Measurements from ENCODE around the gene MACROD2.
A peak's percentile ranks its signal among the peaks of the same experiment; 100 is the strongest.

Gene MACROD2

GRCh38 chr20:15642676-15643075 lies 1647.4 kb downstream of the MACROD2 start:
- DNase-seq = no peak
- intact Hi-C loops (cut with DNase I) = no loop called here

GRCh38 chr20:15643713-15644112 lies 1648.4 kb downstream of the MACROD2 start:
- DNase-seq = no peak
- intact Hi-C loops (cut with DNase I) = no loop called here

- intact Hi-C loops (cut with DNase I) = no loop called here
- no peak for DNase-seq
Measured at GRCh38 chr20:15645816-15646215, 1650.5 kb downstream of the MACROD2 start.

- DNase-seq = no peak
- intact Hi-C loops (cut with DNase I) = no loop called here
Measured at GRCh38 chr20:15653396-15654207, 1658.3 kb downstream of the MACROD2 start.

- DNase-seq = peak in 27 of 42 donors; percentile 10 to 80 (median 40)
- intact Hi-C loops (cut with DNase I) = no loop called here
Measured at GRCh38 chr20:15654208-15654649, 1658.9 kb downstream of the MACROD2 start.

- intact Hi-C loops (cut with DNase I) = no loop called here
- no peak for DNase-seq
Measured at GRCh38 chr20:15655295-15655874, 1660.1 kb downstream of the MACROD2 start.

- DNase-seq = no peak
- intact Hi-C loops (cut with DNase I) = no loop called here
Measured at GRCh38 chr20:15656124-15656523, 1660.8 kb downstream of the MACROD2 start.

GRCh38 chr20:15658295-15658694 lies 1663.0 kb downstream of the MACROD2 start:
- intact Hi-C loops (cut with DNase I) = no loop called here
- DNase-seq = peak in 11 of 42 donors; percentile 4 to 55 (median 19)

GRCh38 chr20:15673206-15673605 lies 1677.9 kb downstream of the MACROD2 start:
- no peak for DNase-seq
- intact Hi-C loops (cut with DNase I) = no loop called here

- no peak for DNase-seq
- intact Hi-C loops (cut with DNase I) = no loop called here
Measured at GRCh38 chr20:15674253-15675060, 1679.1 kb downstream of the MACROD2 start.

GRCh38 chr20:15675061-15675514 lies 1679.8 kb downstream of the MACROD2 start:
- intact Hi-C loops (cut with DNase I) = no loop called here
- no peak for DNase-seq

- DNase-seq = no peak
- intact Hi-C loops (cut with DNase I) = no loop called here
Measured at GRCh38 chr20:15675813-15676484, 1680.6 kb downstream of the MACROD2 start.

- no peak for DNase-seq
- intact Hi-C loops (cut with DNase I) = no loop called here
Measured at GRCh38 chr20:15676815-15677214, 1681.5 kb downstream of the MACROD2 start.

- intact Hi-C loops (cut with DNase I) = no loop called here
- DNase-seq = no peak
Measured at GRCh38 chr20:15682690-15683089, 1687.4 kb downstream of the MACROD2 start.

GRCh38 chr20:15692570-15692969 lies 1697.3 kb downstream of the MACROD2 start:
- DNase-seq = no peak
- intact Hi-C loops (cut with DNase I) = no loop called here

GRCh38 chr20:15699431-15700146 lies 1704.3 kb downstream of the MACROD2 start:
- intact Hi-C loops (cut with DNase I) = no loop called here
- no peak for DNase-seq

GRCh38 chr20:15700147-15700765 lies 1704.9 kb downstream of the MACROD2 start:
- DNase-seq = no peak
- intact Hi-C loops (cut with DNase I) = no loop called here

GRCh38 chr20:15702161-15702560 lies 1706.8 kb downstream of the MACROD2 start:
- intact Hi-C loops (cut with DNase I) = no loop called here
- DNase-seq = no peak

Measured in head of caudate nucleus (tissue), 42 donors.